Stimulated activated naive B cell treated with anti-CD40 and anti-IgM and Interleukin-4, amounts not matched to agents 10 μg/mL and 1 μg/mL and 100 μg/mL, for 72 hours (primary cell): ENCODE data around the gene SORL1.
"Not testable (repeated sequence)": the region's sequence is repeated elsewhere in the genome, so short reads cannot be mapped to it uniquely, and the experiment has no call there.

Experiments used
- ATAC-seq, 2 donors: fragments of 150-1000 bp; cut with Tn5 transposase; replicated peaks; 2 replicates each; pipeline ENCODE4 v1.10.0; 2021; ENCODE audit warnings: moderate library complexity in 1 of 2
- DNase-seq: peaks from one replicate; pipeline ENCODE4 v3.0.0; 2021
- H3K27ac Mint-ChIP-seq: one replicate; pipeline ENCODE4 v1.8.0; 2022; ENCODE audit warnings: mild to moderate bottlenecking, mixed read lengths
- H3K27me3 Mint-ChIP-seq, 2 donors: one replicate each; pipeline ENCODE4 v1.8.0; 2022; ENCODE audit warnings: mixed read lengths in 2 of 2
- H3K36me3 Mint-ChIP-seq, 2 donors: one replicate each; pipeline ENCODE4 v1.8.0; 2022; ENCODE audit warnings: mixed read lengths in 2 of 2, mild to moderate bottlenecking in 1 of 2
- H3K4me1 Mint-ChIP-seq, 2 donors: one replicate each; pipeline ENCODE4 v1.8.0; 2022; ENCODE audit warnings: mixed read lengths in 2 of 2, mild to moderate bottlenecking in 1 of 2
- H3K4me3 Mint-ChIP-seq, 2 donors: one replicate each; pipeline ENCODE4 v1.8.0; 2022; ENCODE audit warnings: mild to moderate bottlenecking in 2 of 2, mixed read lengths in 2 of 2, moderate library complexity in 1 of 2
- H3K9me3 Mint-ChIP-seq, 2 donors: one replicate each; pipeline ENCODE4 v1.8.0; 2022; ENCODE audit warnings: mixed read lengths in 2 of 2, mild to moderate bottlenecking in 1 of 2

SORL1 gene

DNA sequence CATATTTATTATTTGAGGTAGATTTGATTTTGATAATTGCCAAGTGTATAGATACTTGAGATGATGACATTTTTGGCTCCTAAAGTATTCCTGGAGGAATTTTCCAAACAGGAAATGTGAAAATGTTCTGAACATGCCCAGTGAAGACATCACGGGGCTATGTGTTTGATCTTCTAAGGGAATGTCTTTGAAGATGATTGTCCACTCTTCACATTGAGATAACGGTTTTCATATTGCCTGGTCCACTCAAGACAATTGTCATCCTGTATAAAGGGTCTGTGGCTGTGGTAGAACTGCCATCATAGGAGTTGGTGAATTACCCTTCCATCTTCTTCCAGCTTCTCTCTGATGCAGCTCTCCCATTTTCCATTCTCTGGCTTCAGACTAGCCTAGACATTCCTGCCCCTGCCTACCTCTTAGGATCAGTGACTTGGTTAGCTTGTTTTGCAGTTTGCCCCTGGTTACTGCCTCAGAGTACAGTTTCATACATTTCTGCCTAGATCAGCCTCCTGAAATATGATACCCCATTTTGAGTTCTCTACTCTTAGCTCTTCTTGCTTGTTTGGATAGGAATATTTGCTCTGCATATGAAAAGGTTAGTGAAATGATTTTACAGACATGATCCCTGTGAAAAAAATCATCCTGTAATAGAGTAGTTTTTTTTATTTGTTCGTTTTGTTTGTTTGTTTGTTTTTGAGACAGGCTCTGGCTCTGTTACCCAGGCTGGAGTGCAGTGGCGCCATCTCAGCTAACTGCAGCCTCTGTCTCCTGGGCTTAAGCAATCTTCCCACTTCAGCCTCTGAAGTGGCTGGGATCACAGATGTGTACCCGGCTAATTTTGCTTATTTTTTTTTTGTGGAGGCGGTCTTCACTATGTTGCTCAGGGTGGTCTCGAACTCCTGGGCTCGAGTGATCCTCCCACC is 112.0 kb downstream of the SORL1 start:
- Mint-ChIP-seq H3K27me3 (peaks cover 0 to 11% of the 10 kb centered on the region in 2 donors), H3K36me3 (peaks cover 44 to 59% of the 10 kb centered on the region in 2 donors), H3K27ac (no peak overlapping the region), H3K9me3 (no peaks in the 10 kb centered on the region), H3K4me1 (peaks cover 12 to 15% of the 10 kb centered on the region in 2 donors), H3K4me3 (no peak overlapping the region)
- DNase-seq (no peak), ATAC-seq (no peak)

DNA sequence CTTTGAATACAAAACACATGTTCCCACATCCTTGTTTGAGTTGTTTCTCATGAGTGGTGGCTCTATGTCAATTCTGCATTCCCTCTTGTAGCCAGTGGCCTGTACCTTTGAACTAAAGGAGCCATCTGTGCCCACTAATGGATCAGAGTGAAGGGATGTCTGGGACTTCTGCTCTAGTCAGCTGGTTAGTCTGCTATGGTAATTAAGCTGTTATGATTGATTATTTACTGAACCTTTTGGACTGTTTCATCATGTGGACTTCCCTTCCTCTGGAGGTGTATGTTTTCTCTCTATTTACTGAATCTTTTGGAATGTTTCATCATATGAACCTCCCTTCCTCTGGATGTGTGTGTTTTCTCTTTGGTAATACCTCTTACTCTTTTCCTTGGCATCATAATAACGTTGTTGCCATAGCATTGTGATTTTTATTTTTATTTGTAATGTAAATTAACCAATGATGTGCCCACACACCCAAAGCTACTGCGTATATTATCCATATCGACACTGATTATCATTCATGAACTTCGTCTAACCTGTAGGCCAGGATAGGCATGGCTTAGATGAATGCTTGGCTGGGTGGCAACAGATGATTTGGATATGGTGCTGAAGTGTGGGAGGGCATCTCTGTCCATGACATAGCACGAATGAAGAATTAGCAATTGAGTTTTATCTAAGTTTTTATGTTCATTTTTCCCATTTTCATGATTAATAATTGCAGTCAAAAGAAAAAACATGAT is 113.0 kb downstream of the SORL1 start:
- no peak overlapping the region for H3K27ac Mint-ChIP-seq
- H3K9me3 Mint-ChIP-seq: no peaks in the 10 kb centered on the region
- ATAC-seq (no peak), DNase-seq (no peak)
- peaks cover 36 to 58% of the 10 kb centered on the region in 2 donors for H3K36me3 Mint-ChIP-seq
- peaks cover 0 to 11% of the 10 kb centered on the region in 2 donors for H3K27me3 Mint-ChIP-seq
- H3K4me1 Mint-ChIP-seq: peaks cover 18 to 22% of the 10 kb centered on the region in 2 donors
- H3K4me3 Mint-ChIP-seq: no peak overlapping the region

DNA sequence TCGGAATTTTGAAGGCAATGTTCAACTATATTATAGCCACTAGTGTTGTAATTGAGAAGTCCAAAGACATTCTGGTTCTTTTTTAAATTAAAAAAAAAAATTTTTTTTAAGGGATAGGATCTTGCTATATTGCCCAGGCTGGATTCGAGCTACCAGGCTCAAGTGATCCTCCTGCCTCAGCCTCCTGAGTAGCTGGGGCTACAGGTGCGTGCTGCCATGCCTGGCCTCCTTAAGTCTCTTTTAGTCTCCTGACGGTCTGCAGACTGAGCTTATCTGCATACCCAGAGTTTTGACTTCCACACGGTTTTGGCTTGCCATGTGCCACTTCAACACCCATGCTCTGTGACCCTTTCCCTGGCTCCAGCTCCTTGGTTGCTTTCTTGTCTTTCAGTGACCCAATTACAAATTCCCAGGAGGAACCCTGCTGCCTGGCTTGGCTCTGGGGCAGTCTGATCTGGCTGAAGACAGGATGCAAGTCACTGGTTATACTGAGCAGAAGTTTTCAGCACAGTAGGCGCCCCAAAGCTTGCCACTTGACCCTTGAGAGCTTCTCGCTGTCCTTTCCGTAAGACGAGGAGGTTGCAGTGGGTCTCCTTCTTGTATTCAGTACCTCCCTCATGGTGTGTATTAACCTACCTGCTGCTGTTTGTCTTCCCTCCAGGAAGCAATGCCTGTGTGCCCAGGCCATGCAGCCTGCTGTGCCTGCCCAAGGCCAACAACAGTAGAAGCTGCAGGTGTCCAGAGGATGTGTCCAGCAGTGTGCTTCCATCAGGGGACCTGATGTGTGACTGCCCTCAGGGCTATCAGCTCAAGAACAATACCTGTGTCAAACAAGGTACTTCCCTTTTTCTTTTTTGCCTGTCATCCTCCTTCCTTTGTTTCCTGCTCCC is 114.4 kb downstream of the SORL1 start:
- Mint-ChIP-seq H3K27ac (no peak overlapping the region), H3K4me1 (peaks cover 24 to 33% of the 10 kb centered on the region in 2 donors), H3K36me3 (peaks cover 37 to 58% of the 10 kb centered on the region in 2 donors), H3K27me3 (peaks cover 0 to 18% of the 10 kb centered on the region in 2 donors), H3K4me3 (no peak overlapping the region), H3K9me3 (no peaks in the 10 kb centered on the region)
- ATAC-seq: no peak
- no peak for DNase-seq

DNA sequence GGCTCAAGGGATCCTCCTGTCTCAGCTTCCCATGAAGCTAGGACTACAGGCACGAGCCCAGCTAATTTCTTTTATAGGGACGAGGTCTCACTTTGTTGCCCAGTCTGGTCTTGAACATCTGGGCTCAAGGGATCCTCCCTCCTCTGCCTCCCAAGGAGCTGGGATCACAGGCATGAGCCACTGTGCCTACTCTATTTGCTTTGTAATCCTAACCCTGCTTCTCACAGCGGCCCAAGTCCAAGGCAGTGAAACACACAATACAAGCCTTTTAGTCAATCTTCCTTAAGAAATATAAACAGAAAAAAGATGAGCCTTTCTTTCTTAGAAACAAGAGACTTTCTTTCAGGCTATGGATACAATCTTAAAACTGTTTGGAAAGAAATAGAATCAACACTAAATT is 115.9 kb downstream of the SORL1 start:
- Mint-ChIP-seq H3K27ac (no peak overlapping the region), H3K4me1 (peaks cover 29 to 38% of the 10 kb centered on the region in 2 donors), H3K27me3 (peaks cover 8 to 28% of the 10 kb centered on the region in 2 donors), H3K9me3 (no peaks in the 10 kb centered on the region), H3K36me3 (peaks cover 44 to 60% of the 10 kb centered on the region in 2 donors), H3K4me3 (no peak overlapping the region)
- ATAC-seq: no peak
- no peak for DNase-seq

DNA sequence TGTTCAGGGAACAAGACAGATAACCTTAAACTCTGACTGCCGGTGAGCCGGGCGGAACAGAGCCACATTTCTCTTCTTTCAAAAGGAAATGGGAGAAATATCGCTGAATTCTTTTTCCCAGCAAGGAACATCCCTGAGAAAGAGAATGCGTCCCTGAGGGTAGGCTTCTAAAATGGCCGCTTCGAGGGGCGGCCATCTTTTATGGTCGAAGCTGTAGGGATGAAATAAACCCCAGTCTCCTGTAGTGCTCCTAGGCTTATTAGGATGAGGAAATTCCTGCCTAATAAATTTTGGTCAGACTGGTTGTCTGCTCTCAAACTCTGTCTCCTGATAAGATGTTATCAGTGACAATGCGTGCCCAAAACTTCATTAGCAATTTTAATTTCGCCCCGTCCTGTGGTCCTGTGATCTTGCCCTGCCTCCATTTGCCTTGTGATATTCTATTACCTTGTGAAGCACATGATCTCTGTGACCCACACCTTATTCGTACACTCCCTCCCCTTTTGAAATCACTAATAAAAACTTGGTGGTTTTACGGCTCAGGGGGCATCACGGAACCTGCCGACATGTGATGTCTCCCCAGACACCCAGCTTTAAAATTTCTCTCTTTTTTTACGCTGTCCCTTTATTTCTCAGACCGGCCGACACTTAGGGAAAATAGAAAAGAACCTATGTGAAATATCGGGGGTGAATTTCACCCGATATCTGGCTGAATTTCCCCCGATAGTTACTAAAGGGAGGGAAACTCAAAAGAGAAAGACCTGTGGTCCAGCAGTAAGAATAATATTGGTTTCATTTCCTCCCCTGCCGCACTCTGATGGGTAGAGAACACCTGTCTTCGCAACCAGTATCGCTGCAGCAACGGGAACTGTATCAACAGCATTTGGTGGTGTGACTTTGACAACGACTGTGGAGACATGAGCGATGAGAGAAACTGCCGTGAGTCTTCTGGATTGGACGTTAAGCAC is 117.5 kb downstream of the SORL1 start:
- Mint-ChIP-seq H3K36me3 (peaks cover 44 to 63% of the 10 kb centered on the region in 2 donors), H3K27me3 (peaks cover 10 to 29% of the 10 kb centered on the region in 2 donors), H3K4me1 (peaks cover 29 to 41% of the 10 kb centered on the region in 2 donors), H3K27ac (peak overlapping the region; percentile 80), H3K4me3 (peak overlapping the region; percentile 33 to 51)
- H3K9me3 Mint-ChIP-seq: not testable (repeated sequence)
- ATAC-seq: peak; percentile 99
- DNase-seq: peak; percentile 68

DNA sequence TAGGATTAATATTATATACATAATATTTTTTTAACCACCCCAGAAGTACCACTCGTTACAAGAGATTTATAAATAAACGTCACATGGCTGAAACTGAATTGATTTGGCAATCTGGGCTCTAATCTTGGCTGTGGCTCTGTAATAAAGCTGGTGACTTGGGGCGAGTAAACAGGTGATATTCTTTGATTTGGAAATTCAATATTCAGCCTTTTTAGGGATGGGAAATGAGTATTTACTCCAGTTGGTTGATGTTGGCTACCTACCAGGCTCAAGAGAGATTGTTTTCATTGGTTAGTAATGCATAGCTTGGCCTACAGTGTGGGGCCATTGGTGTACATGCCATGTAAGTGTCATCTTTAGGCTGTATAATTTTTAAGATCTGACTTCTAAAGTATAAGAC is 118.3 kb downstream of the SORL1 start:
- Mint-ChIP-seq H3K4me3 (no peak overlapping the region), H3K27me3 (peaks cover 10 to 29% of the 10 kb centered on the region in 2 donors), H3K27ac (no peak overlapping the region), H3K36me3 (peaks cover 44 to 69% of the 10 kb centered on the region in 2 donors), H3K4me1 (peaks cover 31 to 50% of the 10 kb centered on the region in 2 donors), H3K9me3 (no peaks in the 10 kb centered on the region)
- DNase-seq (no peak), ATAC-seq (no peak)

DNA sequence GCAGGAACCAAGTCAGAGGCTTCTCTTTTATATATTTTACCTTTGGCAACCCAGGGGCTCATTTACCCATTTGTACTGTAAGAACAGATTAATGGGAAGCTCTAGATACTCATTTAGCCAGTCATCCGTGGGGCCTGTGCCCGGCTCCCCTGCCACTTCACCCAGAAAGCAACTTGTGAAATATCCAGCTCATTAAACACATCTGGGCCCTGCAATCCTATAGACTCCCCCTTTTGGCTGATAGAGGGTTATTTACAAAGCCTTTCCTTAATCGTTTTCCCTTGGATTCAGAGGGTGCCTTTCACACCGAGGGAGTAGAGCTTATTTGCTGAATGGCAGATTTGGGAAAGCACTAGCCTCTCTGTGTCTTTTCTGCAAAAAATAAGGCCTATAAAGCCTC is 119.4 kb downstream of the SORL1 start:
- Mint-ChIP-seq H3K36me3 (peaks cover 44 to 71% of the 10 kb centered on the region in 2 donors), H3K27me3 (peaks cover 10 to 28% of the 10 kb centered on the region in 2 donors), H3K27ac (no peak overlapping the region), H3K4me1 (peaks cover 38 to 57% of the 10 kb centered on the region in 2 donors), H3K9me3 (no peaks in the 10 kb centered on the region), H3K4me3 (no peak overlapping the region)
- no peak for DNase-seq
- ATAC-seq: no peak

DNA sequence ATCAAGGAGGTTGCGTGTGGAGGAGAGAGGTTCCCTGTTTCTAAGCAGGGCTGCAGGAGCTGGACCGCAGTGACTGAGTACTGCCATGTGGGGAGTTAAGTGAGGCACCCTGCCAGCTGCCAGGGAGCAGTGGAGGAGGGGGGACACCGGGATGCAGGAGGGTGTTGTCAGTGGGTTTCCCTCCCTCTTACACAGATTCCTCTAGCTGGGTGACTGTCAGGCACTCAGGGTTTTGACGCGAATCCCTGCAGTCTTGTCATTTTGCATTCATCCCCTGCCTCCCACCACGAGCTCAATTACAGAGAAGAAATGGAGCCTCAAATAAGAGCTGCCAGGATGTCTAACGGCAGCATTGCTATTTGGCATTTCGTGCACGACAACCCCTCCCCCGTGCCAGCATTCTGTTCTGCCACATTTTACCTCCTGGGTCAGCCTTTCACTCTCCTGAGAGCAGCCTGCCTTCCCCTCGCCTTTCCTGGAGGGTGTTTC is 120.5 kb downstream of the SORL1 start:
- ATAC-seq (no peak), DNase-seq (no peak)
- Mint-ChIP-seq H3K4me1 (peaks cover 33 to 55% of the 10 kb centered on the region in 2 donors), H3K9me3 (no peaks in the 10 kb centered on the region), H3K4me3 (no peak overlapping the region), H3K36me3 (peaks cover 44 to 71% of the 10 kb centered on the region in 2 donors), H3K27me3 (peaks cover 15 to 21% of the 10 kb centered on the region in 2 donors), H3K27ac (no peak overlapping the region)

DNA sequence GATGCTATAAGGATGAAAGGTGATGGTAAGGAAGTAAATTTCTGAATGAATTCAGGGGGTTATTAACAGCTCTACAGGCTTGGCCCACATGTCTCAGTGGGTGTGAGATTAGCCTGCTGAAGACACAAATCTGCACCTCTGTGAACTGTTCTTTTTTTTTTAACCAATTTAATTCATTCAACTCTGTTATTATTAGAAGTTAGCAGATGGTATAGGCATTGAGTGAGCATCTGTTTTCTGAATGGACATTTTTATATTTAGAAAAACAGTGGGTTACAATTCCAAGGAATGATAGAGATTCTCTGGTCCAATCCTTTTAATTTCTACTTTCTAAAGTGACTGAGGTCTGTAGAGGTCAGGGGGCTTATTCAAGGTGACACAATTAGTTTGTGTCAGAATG is 122.7 kb downstream of the SORL1 start:
- Mint-ChIP-seq H3K36me3 (peaks cover 51 to 78% of the 10 kb centered on the region in 2 donors), H3K27ac (no peak overlapping the region), H3K27me3 (peaks cover 15 to 21% of the 10 kb centered on the region in 2 donors), H3K4me3 (no peak overlapping the region), H3K9me3 (peaks cover under 1 to 2% of the 10 kb centered on the region in 2 donors), H3K4me1 (peaks cover 30 to 57% of the 10 kb centered on the region in 2 donors)
- DNase-seq (no peak), ATAC-seq (no peak)

DNA sequence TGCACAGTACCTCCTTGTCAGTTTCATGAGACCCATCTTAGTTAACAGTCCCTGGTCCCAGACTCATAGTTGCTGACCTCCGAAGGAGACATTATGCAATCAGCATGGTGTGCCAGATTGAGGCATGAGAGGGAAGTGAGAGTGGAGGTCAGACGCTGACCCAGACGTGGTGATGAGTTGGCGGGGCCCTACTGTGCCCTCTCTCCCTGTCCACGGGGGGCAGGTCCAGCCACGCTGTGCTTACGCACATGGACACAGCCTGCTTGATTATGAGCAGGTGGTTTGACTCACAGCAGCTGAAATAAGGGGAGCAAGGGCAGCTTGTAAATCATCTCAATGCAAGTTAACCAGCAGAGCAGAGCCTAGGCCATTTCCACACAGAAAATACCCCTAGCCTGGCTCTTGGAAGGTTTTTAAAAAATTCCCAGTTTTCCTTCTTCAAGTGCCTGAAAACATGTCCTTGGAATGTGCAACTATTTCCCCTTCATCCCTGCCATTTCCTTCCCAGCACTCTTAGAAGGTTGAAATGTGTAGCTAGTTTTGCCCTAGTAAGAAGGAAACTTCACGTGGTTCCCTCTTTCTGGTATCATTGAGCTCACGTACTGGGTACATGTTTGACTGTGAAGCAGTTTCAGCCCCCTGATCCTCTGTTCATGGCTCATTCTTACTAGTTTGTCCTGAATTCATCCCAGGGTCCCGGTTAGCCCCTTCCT is 123.3 kb downstream of the SORL1 start:
- Mint-ChIP-seq H3K27ac (peak overlapping the region; percentile 68), H3K4me1 (peaks cover 25 to 51% of the 10 kb centered on the region in 2 donors), H3K27me3 (peaks cover 15 to 27% of the 10 kb centered on the region in 2 donors), H3K4me3 (no peak overlapping the region), H3K36me3 (peaks cover 57 to 79% of the 10 kb centered on the region in 2 donors), H3K9me3 (peaks cover 6 to 7% of the 10 kb centered on the region in 2 donors)
- ATAC-seq (peak; percentile 87 to 89), DNase-seq (peak; percentile 38)

DNA sequence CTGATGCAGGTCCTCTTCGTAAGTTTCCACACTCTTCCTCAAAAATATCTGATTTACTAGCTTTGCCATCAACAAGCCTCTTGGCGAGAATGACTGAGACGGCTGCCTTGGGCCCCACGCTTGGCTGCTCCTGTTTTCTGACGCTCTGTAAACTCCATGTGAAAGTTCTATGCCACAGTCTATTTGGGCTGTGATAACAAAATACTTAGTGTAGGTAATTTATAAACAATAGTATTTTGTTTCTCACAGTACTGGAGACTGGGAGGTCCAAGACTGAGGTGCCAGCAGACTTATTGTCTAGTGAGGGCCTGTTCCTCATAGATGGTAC is 123.8 kb downstream of the SORL1 start:
- no peak for DNase-seq
- peak overlapping the region; percentile 57 for H3K27ac Mint-ChIP-seq
- peaks cover 24 to 47% of the 10 kb centered on the region in 2 donors for H3K4me1 Mint-ChIP-seq
- H3K4me3 Mint-ChIP-seq: no peak overlapping the region
- peaks cover 15 to 26% of the 10 kb centered on the region in 2 donors for H3K27me3 Mint-ChIP-seq
- peak; percentile 53 to 57 for ATAC-seq
- H3K36me3 Mint-ChIP-seq: peaks cover 59 to 82% of the 10 kb centered on the region in 2 donors
- peaks cover 6 to 10% of the 10 kb centered on the region in 2 donors for H3K9me3 Mint-ChIP-seq

DNA sequence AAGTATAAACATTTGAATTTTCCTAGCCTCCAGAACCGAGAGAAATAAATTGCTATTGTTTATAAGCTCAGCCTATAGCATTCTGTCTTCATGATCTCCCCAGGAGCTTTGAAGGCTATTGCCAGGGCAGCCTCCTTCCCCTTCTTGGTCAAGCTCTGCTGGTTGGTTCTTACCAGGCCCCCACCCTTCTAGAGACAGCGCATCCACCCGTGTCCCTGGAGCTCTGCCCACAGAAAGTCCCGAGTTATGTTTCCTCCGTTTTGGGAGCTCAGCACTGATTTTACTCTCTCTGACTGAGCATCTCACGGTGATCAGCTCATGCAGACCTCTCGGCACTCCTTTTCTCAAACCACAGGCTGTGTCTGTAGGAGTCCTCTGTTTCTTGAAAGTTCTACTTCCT is 124.4 kb downstream of the SORL1 start:
- Mint-ChIP-seq H3K36me3 (peaks cover 55 to 82% of the 10 kb centered on the region in 2 donors), H3K27me3 (peaks cover 15 to 20% of the 10 kb centered on the region in 2 donors), H3K27ac (no peak overlapping the region), H3K4me3 (no peak overlapping the region), H3K4me1 (peaks cover 20 to 43% of the 10 kb centered on the region in 2 donors), H3K9me3 (peaks cover 6 to 10% of the 10 kb centered on the region in 2 donors)
- DNase-seq: no peak
- no peak for ATAC-seq
